ENCODE data around the gene SHROOM1.

Gene SHROOM1

DNA sequence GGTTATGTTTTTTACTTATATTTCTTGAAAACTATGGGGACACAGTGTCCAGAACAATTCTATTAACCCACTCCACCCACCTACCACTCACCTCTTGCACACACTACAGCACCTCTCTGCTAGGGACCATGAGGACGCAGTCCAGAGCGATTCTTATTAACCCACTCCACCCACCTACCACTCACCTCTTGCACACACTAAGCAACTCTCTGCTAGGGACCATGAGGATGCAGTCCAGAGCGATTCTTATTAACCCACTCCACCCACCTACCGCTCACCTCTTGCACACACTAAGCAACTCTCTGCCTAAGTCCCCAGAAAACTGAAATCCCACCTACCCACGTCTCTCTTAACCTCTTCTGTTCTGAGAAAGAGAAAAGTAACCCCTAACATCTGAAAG lies 2.2 kb upstream of the SHROOM1 start:
- TF ChIP-seq, protein P1, sequence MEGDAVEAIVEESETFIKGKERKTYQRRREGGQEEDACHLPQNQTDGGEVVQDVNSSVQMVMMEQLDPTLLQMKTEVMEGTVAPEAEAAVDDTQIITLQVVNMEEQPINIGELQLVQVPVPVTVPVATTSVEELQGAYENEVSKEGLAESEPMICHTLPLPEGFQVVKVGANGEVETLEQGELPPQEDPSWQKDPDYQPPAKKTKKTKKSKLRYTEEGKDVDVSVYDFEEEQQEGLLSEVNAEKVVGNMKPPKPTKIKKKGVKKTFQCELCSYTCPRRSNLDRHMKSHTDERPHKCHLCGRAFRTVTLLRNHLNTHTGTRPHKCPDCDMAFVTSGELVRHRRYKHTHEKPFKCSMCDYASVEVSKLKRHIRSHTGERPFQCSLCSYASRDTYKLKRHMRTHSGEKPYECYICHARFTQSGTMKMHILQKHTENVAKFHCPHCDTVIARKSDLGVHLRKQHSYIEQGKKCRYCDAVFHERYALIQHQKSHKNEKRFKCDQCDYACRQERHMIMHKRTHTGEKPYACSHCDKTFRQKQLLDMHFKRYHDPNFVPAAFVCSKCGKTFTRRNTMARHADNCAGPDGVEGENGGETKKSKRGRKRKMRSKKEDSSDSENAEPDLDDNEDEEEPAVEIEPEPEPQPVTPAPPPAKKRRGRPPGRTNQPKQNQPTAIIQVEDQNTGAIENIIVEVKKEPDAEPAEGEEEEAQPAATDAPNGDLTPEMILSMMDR (IDR thresholded peaks at IDR 0.05; ENCODE audit: insufficient read depth, low read length, poor library complexity, severe bottlenecking) = no peak
- Histone ChIP-seq H3K4me3 (replicated peaks; ENCODE audit: low read depth, low read length) (no peak overlapping the region), H3K27me3 (replicated peaks; ENCODE audit: control insufficient read depth, insufficient read depth, low read length) (no peaks in the 10 kb centered on the region), H3K36me3 (ENCODE audit: control insufficient read depth, insufficient read depth, low read length) (no peaks in the 10 kb centered on the region)
- no peak for DNase-seq (ENCODE audit: extremely low read depth, insufficient read length)

- Histone ChIP-seq H3K36me3 (ENCODE audit: control insufficient read depth, insufficient read depth, low read length) (no peaks in the 10 kb centered on the region), H3K27me3 (replicated peaks; ENCODE audit: control insufficient read depth, insufficient read depth, low read length) (no peaks in the 10 kb centered on the region; the same call in 1 of the 2 replicates), H3K4me3 (replicated peaks; ENCODE audit: low read depth, low read length) (peak overlapping the region; percentile 68)
- DNase-seq (ENCODE audit: extremely low read depth, insufficient read length) = no peak
- TF ChIP-seq, protein P1 (IDR thresholded peaks at IDR 0.05; ENCODE audit: insufficient read depth, low read length, poor library complexity, severe bottlenecking) = no peak
These were observed 831 bp upstream of the SHROOM1 start for GRCh38 chr5:132831095-132831860.

- Histone ChIP-seq H3K4me3 (replicated peaks; ENCODE audit: low read depth, low read length) (peak overlapping the region; percentile 68), H3K36me3 (ENCODE audit: control insufficient read depth, insufficient read depth, low read length) (no peaks in the 10 kb centered on the region), H3K27me3 (replicated peaks; ENCODE audit: control insufficient read depth, insufficient read depth, low read length) (no peaks in the 10 kb centered on the region; the same call in 1 of the 2 replicates)
- DNase-seq (ENCODE audit: extremely low read depth, insufficient read length) = peak; percentile 85
- TF ChIP-seq, protein P1 (IDR thresholded peaks at IDR 0.05; ENCODE audit: insufficient read depth, low read length, poor library complexity, severe bottlenecking) = peak; percentile 93
These were observed 558 bp downstream of the SHROOM1 start for GRCh38 chr5:132829742-132830435.

DNA sequence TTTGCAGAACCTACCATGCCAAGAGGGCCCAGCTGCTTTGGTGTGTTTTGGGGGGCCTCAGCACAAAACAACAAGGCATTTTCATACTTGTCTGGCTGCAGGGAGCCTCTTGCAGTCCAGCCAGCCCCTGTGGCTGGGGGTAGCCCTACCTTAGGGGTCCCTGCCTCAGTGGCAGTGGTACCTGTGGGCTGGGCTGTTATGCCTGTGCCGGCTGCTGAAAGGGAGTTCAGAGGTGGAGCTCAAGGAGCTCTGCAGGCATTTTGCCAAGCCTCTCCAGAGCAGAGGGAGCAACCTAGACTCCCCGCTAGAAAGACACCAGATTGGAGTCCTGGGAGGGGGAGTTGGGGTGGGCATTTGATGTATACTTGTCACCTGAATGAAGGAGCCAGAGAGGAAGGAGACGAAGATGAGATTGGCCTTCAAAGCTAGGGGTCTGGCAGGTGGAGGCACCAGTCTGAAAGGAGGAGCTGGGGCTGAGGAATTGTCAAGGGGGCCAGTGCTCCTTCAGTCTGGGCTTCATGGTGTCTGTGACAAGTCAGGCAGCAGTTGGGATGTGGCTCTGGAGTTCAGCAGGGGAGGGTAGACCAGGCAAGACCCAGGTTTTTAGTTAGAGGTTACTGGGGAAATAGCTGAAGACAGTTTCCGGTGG lies 1.5 kb downstream of the SHROOM1 start:
- Histone ChIP-seq H3K4me3 (replicated peaks; ENCODE audit: low read depth, low read length) (no peak overlapping the region), H3K27me3 (replicated peaks; ENCODE audit: control insufficient read depth, insufficient read depth, low read length) (no peaks in the 10 kb centered on the region; the same call in 1 of the 2 replicates), H3K36me3 (ENCODE audit: control insufficient read depth, insufficient read depth, low read length) (no peaks in the 10 kb centered on the region)
- TF ChIP-seq, protein P1 (IDR thresholded peaks at IDR 0.05; ENCODE audit: insufficient read depth, low read length, poor library complexity, severe bottlenecking) = no peak
- DNase-seq (ENCODE audit: extremely low read depth, insufficient read length) = no peak

GRCh38 chr5:132827943-132828673 lies 2.3 kb downstream of the SHROOM1 start:
- Histone ChIP-seq H3K4me3 (replicated peaks; ENCODE audit: low read depth, low read length) (no peak overlapping the region), H3K27me3 (replicated peaks; ENCODE audit: control insufficient read depth, insufficient read depth, low read length) (no peaks in the 10 kb centered on the region; the same call in 1 of the 2 replicates), H3K36me3 (ENCODE audit: control insufficient read depth, insufficient read depth, low read length) (no peaks in the 10 kb centered on the region)
- TF ChIP-seq, protein P1 (IDR thresholded peaks at IDR 0.05; ENCODE audit: insufficient read depth, low read length, poor library complexity, severe bottlenecking) = no peak
- no peak for DNase-seq (ENCODE audit: extremely low read depth, insufficient read length)

Data from GM06990 (cell line).